ENCODE data around the gene CNTNAP2. TPM values are rescaled to one million over a fixed set of nuclear protein-coding genes. Genes with fewer than 3 reads are reported as not detected.

CNTNAP2 gene
- total and polyA plus RNA-seq, 2 of the 8 experiments (the other 6 are each of a cell fraction or from before 2014, with no cell fraction given): 27.9 to 71.0 TPM

DNA sequence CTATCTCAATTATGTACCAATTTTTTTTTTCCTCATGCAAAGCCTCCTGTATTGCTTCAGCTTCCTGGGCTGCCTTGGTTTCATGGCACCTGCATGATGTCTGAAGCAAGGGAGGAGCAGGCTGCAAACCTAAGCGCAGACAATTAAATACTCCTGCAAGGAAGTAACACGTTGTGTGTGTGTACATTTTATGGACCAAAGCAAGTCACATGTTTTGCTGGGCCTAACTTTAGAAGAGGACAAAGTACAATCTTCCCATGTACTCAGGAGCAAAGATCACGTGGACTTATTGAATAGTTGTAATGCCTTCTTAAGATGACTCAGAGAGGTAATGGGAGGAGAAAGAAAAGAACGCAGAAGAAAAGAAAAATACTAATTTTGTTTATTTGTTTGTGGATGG is 1530.0 kb downstream of the CNTNAP2 start (continued):
- TF ChIP-seq TAF7 (optimal IDR thresholded peaks at IDR 0.05; ENCODE audit: borderline replicate concordance, low read depth, low read length): no peak
- TF ChIP-seq, protein P1, sequence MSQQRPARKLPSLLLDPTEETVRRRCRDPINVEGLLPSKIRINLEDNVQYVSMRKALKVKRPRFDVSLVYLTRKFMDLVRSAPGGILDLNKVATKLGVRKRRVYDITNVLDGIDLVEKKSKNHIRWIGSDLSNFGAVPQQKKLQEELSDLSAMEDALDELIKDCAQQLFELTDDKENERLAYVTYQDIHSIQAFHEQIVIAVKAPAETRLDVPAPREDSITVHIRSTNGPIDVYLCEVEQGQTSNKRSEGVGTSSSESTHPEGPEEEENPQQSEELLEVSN (IDR thresholded peaks at IDR 0.05): no peak
- no peak for TF ChIP-seq EP300 (IDR thresholded peaks at IDR 0.05; ENCODE audit: borderline replicate concordance in 1 of 2, low read depth in 2 of 2, low read length in 2 of 2)
- no peak for TF ChIP-seq JUN (IDR thresholded peaks at IDR 0.05; ENCODE audit: low read depth, low read length)
- TF ChIP-seq, protein P2, sequence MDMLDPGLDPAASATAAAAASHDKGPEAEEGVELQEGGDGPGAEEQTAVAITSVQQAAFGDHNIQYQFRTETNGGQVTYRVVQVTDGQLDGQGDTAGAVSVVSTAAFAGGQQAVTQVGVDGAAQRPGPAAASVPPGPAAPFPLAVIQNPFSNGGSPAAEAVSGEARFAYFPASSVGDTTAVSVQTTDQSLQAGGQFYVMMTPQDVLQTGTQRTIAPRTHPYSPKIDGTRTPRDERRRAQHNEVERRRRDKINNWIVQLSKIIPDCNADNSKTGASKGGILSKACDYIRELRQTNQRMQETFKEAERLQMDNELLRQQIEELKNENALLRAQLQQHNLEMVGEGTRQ (IDR thresholded peaks at IDR 0.05; ENCODE audit: low read length): no peak
